ENCODE results near the gene NEK1.
"Not testable (repeated sequence)": the region's sequence is repeated elsewhere in the genome, so short reads cannot be mapped to it uniquely, and the experiment has no call there.

Gene NEK1

GRCh38 chr4:169492436-169493163 lies 119.8 kb downstream of the NEK1 start:
- DNase-seq = peak in 1 of 5 experiments; percentile 51

GRCh38 chr4:169491211-169491610 lies 121.2 kb downstream of the NEK1 start:
- no peak for DNase-seq

- no peak for DNase-seq
Observed at GRCh38 chr4:169489306-169489705, 123.1 kb downstream of the NEK1 start.

DNA sequence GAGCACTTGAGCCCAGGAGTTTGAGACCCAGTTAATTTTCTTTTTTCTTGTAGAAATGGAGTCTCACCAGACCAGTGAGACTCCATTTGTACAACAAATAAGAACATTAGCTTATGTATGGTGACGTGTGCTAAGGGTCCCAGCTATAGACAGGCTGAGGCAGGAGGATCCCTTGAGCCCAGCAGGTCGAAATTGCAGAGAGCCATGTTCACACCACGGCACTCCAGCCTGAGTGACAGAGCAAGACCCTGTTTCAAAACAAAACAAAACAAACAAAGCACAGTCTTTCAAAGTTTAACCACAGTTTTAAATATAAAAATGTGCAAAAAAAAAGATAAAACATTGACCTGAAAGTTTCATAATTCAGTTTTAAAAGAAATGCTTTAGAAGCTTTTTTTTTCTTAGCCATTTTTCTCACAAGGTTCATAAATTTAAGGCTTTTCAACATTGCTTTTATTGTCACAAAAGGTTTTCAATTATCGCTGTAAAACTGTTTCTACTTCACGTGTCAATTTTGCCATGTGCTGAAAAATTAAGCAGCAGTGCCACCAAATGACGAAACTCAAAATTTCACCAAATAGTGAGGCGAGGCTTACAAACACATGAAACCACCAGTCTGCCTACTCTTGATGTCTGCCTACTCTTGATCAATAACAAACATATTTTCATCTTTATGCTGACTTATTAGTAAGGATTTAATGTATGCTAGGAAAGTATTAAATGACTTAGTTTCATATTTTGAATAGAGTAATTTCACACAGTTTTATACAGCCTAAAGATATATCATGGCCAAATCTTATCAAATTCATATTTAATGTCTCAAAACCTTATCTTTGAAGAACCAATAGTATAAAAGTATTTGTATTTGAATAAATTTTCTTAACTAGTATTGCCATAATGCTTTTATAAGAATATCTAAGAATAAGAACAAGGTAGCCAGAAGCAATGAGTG lies 126.3 kb downstream of the NEK1 start:
- DNase-seq = peak in 1 of 5 experiments; percentile 63

- no peak for DNase-seq
Observed at GRCh38 chr4:169485086-169485485, 127.3 kb downstream of the NEK1 start.

DNA sequence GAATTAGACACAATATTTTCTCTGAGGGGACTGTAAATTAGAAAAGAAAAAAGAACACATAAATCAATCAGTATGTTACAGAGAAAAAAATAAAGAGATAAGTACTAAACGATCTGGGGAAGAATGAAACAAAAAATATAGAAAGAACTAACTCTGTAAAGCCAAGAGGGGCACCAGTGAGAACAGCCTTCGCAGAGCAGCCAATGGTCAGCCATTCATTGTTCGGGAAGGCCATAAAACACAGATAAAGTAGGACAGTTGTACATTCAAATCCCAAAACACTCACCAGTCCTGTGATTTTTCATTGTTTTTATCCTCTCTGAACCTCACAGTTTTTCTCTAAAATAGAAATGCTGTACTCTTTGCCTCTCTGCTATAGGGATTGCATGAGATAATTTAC lies 127.9 kb downstream of the NEK1 start:
- DNase-seq = no peak

- DNase-seq = no peak
Observed at GRCh38 chr4:169464080-169464479, 148.3 kb downstream of the NEK1 start.

- no peak for DNase-seq
Observed at GRCh38 chr4:169460081-169460480, 152.3 kb downstream of the NEK1 start.

DNA sequence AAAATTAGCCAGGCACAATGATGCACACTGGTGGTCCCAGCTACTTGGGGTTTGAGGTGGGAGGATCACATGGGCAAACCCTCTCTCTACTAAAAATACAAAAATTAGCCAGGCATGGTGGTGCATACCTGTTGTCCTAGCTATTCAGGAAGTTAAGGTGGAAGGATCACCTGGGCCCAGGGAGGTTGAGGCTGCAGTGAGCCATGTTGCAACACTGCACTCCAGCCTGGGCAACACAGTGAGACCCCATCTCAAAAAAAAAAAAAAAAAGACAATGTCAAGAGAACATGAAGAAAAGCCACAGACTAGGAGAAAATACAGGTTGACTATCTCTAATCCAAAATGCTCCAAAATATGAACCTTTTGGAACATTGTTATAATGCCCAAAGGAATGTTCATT lies 153.8 kb downstream of the NEK1 start:
- no peak for DNase-seq

DNA sequence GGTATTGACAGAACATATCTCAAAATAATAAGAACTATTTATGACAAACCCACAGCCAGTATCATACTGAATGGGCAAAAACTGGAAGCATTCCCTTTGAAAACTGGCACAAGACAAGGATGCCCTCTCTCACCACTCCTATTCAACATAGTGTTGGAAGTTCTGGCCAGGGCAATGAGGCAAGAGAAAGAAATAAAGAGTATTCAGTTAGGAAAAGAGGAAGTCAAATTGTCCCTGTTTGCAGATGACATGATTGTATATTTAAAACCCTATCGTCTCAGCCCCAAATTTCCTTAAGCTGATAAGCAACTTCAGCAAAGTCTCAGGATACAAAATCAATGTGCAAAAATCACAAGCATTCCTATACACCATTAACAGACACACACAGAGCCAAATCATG lies 159.7 kb downstream of the NEK1 start:
- not testable (repeated sequence) for DNase-seq

DNA sequence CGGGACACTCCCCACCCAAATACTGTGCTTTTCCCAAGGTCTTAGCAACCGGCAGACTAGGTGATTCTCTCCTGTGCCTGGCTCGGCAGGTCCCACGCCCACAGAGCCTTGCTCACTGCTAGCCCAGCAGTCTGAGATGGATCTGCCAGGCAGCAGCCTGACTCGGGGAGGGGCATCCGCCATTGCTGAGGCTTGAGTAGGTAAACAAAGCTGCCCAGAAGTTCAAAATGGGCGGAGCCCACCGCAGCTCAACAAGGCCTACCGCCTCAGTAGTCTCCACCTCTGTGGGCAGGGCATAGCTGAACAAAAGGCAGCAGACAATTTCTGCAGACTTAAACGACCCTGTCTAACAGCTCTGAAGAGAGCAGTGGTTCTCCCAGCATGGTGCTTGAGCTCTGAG lies 163.4 kb downstream of the NEK1 start:
- DNase-seq = not testable (repeated sequence)

DNA sequence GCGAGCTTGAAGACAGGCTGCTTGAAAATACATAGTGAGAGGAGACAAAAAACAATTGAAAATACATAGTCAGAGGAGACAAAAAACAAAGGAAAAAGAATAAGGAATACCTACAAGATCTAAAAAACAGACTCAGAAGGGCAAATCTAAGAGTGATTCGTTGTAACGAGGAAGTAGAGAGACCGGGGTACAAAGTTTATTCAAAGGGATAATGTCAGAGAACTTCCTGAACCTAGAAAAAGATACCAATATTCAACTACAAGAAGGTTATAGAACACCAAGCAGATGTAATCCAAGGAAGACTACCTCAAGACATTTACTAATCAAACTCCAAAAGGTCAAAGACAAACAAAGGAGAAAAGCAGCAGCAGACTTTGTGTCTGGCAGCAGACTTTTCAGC lies 165.6 kb downstream of the NEK1 start:
- no peak for DNase-seq

DNA sequence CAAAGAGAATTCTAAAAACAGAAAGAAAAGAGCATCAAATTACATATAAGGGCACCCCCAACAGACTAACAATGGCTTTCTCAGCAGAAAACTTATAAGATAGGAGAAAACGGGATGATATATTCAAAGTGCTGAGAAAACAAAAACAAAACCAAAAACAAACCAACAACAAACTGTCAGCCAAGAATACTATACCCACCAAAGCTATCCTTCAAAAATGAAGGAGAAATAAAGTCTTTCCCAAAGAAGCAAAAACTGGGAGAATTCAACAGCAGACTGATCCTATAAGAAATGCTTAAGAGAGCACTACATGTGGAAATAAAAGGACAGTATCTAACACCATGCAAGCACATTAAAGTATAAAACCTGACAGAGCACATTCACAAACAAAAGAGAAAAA lies 168.6 kb downstream of the NEK1 start:
- DNase-seq = no peak

DNA sequence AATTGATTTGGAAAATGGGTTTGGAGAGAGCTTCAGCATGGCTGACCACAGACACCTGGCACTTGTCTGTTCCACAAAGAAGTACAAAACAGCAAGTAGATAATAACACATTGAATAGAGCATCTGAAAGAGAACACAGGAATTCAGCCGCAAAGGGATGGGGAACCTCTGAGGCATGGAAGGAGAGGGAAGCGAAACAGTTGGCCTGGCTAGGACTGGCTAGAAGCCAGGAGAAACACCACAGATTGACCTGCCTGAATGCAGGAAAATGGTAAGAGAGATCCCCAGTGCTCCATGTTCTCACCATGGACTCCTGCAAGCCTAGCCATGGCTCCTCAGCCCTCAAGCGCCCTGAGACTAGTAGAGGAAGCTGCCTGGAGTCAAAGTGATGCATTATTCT lies 171.9 kb downstream of the NEK1 start:
- no peak for DNase-seq

DNA sequence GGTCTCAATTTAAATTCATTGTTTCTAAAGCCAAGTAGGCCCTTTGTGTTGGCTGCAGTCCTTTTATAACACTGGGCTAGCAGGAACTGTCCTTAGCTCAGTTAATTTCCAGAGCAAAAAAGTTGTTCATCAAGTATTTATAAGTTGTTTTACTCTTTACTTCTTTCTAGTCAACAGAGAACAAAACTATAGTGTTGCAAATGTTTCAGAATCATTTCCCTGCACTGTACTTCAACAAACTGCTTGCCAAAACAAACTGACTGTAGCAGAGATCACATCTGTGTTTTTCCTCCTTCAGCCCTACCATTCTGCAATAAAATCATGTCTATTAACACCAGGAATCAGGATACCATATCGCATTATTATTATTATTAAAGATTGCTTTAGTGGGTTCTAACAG lies 173.1 kb downstream of the NEK1 start:
- DNase-seq = no peak

DNA sequence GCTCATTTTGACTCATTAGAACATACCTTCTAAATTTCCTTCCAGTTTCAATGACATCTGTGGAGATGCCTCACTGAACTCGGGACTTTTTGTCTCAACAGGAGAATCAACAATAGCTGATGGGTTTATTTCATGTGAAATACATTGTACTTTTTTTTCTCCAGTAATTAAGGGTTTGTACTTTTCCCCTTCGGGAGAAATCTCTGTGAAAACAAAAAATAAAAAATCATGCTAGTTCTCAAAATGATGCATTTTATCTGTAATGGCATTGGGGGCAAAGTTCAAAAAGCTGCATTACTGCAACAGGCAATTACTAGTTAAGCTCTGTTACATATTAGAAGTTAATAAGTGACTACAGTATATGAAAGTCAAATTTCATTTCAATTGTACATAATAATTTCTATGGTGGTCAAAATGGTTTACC lies 174.3 kb downstream of the NEK1 start:
- DNase-seq = no peak

- peak in 1 of 5 experiments; percentile 24 for DNase-seq
Observed at GRCh38 chr4:169437299-169438047, 174.9 kb downstream of the NEK1 start.

DNA sequence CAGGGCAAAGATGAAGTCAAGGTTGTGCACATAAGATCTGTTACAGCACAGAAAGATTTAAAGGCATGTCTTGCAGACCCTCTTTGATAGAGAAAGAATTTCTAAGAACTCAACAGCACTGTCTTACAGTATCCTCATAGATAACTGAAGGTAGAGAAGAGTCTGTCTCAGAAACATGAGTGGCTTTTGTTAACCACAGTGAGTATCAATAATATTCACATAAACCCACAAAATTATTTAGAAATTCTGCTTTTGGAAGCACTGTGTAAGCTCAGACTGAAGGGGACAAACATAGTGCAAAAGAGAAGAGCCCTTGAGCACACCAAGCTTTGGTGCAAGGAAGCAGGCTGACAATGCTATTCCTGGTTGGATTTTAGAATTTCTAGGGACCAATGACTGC lies 175.6 kb downstream of the NEK1 start:
- DNase-seq = peak in 1 of 5 experiments; percentile 59

DNA sequence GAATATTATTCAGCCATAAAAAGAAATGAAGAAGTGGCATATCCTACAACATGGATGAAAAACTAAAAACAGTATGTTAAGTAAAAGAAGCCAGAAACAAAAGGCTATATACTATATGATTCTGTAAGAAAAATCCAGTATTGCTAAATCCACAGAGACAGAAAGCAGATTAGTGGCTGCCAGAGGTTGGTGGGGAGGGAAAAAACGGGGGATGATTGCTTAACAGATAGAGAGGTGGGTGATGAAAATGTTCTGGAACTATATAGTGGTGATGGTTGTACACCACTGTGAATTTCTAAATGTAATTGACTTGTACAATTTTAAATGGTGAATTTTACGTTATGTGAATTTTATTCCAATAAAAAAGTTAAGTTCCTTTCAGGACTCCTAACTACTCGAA lies 184.0 kb downstream of the NEK1 start:
- DNase-seq = no peak

DNA sequence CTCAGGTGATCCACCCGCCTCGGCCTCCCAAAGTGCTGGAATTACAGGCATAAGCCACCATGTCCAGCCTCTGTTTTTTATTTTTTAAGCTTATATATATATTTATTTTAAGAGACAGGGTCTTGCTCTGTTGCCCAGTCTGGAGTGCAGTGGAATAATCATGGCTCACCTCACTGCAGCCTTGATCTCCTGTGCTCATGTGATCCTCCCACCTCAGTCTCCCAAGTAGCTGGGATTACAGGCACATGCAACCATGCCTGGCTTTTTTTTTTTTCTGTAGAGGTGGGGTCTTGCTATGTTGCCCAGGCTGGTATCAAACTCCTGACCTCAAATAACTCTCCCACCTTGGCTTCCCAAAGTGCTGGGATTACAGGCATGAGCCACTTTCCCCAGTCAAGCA lies 184.7 kb downstream of the NEK1 start:
- not testable (repeated sequence) for DNase-seq

- DNase-seq = no peak
Observed at GRCh38 chr4:169420291-169420690, 192.1 kb downstream of the NEK1 start.

- DNase-seq = no peak
Observed at GRCh38 chr4:169418846-169419245, 193.5 kb downstream of the NEK1 start.

DNA sequence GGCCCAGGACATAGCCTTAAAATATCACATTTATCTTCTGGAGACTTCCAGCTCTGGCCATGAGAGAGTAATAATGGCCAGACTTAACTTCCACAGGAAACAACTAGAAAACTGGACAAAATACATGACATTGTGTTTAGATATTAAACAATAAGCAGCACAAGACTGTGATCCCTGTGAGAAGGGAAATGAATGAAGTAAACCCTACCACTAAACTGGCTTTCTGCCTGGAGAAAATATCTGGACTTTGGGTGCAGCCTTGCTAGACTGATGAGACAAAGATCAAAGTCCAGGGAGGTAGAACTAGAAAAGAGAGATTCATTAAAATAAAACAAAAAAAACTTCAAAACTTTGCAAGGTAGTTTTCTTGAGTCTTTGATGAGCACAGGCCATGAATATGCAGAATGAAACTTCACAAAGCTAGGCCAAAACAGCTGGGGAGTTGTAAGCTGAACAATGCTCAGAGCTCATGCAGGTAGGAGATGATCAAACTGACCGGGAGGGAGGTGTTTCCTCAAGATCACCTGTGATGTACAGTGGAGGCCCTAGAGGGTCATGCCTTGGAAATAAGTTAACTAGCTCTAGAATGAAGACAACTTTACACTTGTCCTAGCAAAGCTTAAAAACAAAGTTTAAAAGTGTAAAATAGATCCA lies 194.6 kb downstream of the NEK1 start:
- no peak for DNase-seq

Data from T-helper 2 cell (primary cell).